ENCODE data around the gene PIP4K2B. TPM values are rescaled to one million over a fixed set of nuclear protein-coding genes. Genes with fewer than 3 reads are reported as not detected.

PIP4K2B gene
- total and polyA plus RNA-seq, 2 of the 8 experiments (the other 6 are each of a cell fraction or from before 2014, with no cell fraction given), result 21.5 to 57.8 TPM

DNA sequence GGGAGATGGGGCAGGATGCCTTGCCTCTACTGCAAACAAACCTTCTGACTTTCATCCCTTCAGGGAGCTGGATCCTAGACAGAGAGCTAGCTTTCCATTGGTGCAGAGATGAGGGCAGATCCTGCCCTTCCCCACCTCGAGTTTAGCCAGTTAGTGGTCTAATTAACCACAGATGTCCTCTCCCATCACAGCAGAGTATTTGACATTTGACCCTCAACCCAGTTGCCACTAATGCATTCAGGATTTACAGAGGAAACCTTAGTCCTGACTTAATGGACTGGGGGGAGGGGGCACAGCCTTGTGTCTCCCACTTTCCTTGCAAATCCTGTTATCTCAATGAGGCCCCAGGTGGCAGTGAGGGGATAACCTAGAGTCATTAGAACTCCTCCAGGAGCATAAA, 10.2 kb downstream of the PIP4K2B start:
- FAIRE-seq (no peak), DNase-seq (ENCODE audit: low read depth in 1 of 2, low spot score in 2 of 2) (no peak)
- Histone ChIP-seq H3K4ac (replicated peaks; ENCODE audit: insufficient read length, low read depth, low read length) (no peak overlapping the region), H2BK20ac (ENCODE audit: low read length) (no peak overlapping the region), H2AFZ (ENCODE audit: low read length) (no peak overlapping the region), H3K14ac (ENCODE audit: insufficient read length) (no peak overlapping the region), H3K56ac (replicated peaks; ENCODE audit: insufficient read length, low read depth, low read length) (no peak overlapping the region), H4K91ac (replicated peaks; ENCODE audit: insufficient read length, low read length) (no peak overlapping the region), H3K9me3 (ENCODE audit: insufficient read depth in 2 of 2, low read depth in 1 of 2, low read length in 1 of 2) (no peaks in the 10 kb centered on the region), H3K23ac (ENCODE audit: insufficient read length) (no peak overlapping the region), H3K27ac (ENCODE audit: low read depth, low read length) (no peak overlapping the region), H3K36me3 (ENCODE audit: control insufficient read depth in 2 of 4, insufficient read depth in 4 of 4, low read length in 3 of 4) (peaks cover 6 to 27% (median 20%) of the 10 kb centered on the region in 4 experiments; a peak in 7 of 8 replicates), H3K79me2 (ENCODE audit: control insufficient read depth in 1 of 2, insufficient read depth in 2 of 2, low read length in 2 of 2) (peaks cover 0 to 20% of the 10 kb centered on the region in 2 experiments; a peak in 2 of 4 replicates), H3K4me3 (ENCODE audit: extremely low read depth in 1 of 4, insufficient read depth in 2 of 4, low read depth in 3 of 4, low read length in 4 of 4) (peak overlapping the region in 2 of 4 experiments; percentile 3; a peak in 3 of 8 replicates), H2BK12ac (ENCODE audit: low read depth, low read length) (0 out of 2 replicates have a peak overlapping the region, but pooled peaks have one; percentile 23), H3K23me2 (ENCODE audit: low read depth, low read length) (no peaks in the 10 kb centered on the region), H2AK5ac (ENCODE audit: low read depth, low read length) (no peak overlapping the region), H3K79me1 (ENCODE audit: low read depth, low read length) (peaks cover 4% of the 10 kb centered on the region; the same call in 1 of the 2 replicates), H2BK120ac (replicated peaks; ENCODE audit: low read depth, low read length) (no peak overlapping the region), H3K18ac (ENCODE audit: extremely low read depth, low read length) (no peak overlapping the region), H3K9ac (replicated peaks in 1 of 4; ENCODE audit: extremely low read depth in 1 of 4, low read depth in 3 of 4, low read length in 3 of 4) (no peak overlapping the region), H3K27me3 (replicated peaks in 1 of 4; ENCODE audit: control insufficient read depth in 3 of 4, extremely low read depth in 1 of 4, insufficient read depth in 3 of 4, low read length in 3 of 4) (no peaks in the 10 kb centered on the region), H4K8ac (ENCODE audit: extremely low read depth, insufficient read depth, low read length) (no peak overlapping the region), H3K4me1 (replicated peaks in 1 of 4; ENCODE audit: control insufficient read depth in 3 of 4, insufficient read depth in 4 of 4, low read length in 3 of 4) (peaks cover 0 to 5% (median under 1%) of the 10 kb centered on the region in 4 experiments; a peak in 3 of 7 replicates), H2BK15ac (ENCODE audit: low read length) (no peak overlapping the region), H3K4me2 (ENCODE audit: insufficient read depth in 1 of 2, low read depth in 2 of 2, low read length in 2 of 2) (peak overlapping the region in 1 of 2 experiments; percentile 30; a peak in 2 of 4 replicates), H4K20me1 (replicated peaks in 1 of 2; ENCODE audit: control insufficient read depth in 1 of 2, insufficient read depth in 2 of 2, low read length in 2 of 2) (peaks cover 0 to 12% of the 10 kb centered on the region in 2 experiments), H2BK5ac (ENCODE audit: low read depth, low read length) (no peak overlapping the region), H4K5ac (ENCODE audit: insufficient read length, low read depth, low read length) (no peak overlapping the region)
- POLR2A ChIA-PET (ENCODE audit: partially characterized antibody), result interaction anchor here (1.0 to 1.9 kb wide), 6 partner anchors 8 to 48 kb away, joined by 3 to 6 read pairs (median 4); partner anchors contain the start of gene PIP4K2B
- CTCF ChIA-PET (ENCODE audit: partially characterized antibody), result interaction anchor here (0.7 to 2.7 kb wide), 6 partner anchors 8 to 133 kb away, joined by 3 to 8 read pairs (median 4); no protein-coding TSS in a partner anchor
- WGBS, 2 experiments (ENCODE audit: extremely low coverage in 1 of 2, insufficient coverage in 1 of 2, insufficient read length in 1 of 2, insufficient replicate concordance in 2 of 2, low coverage in 1 of 2, low lambda C conversion rate in 2 of 2, missing lambda C conversion rate in 1 of 2), result 60% methylated on average over 1 of the region's 1 CpG; no CpG with 5 or more reads in 1 of the 2 experiments
- TF ChIP-seq POLR2A (IDR thresholded peaks at IDR 0.05; ENCODE audit: control extremely low read depth in 1 of 2, low read depth in 2 of 2, low read length in 2 of 2) (no peak), TCF12 (IDR thresholded peaks at IDR 0.05; ENCODE audit: low read depth, low read length) (no peak)
- TF ChIP-seq, protein P1, sequence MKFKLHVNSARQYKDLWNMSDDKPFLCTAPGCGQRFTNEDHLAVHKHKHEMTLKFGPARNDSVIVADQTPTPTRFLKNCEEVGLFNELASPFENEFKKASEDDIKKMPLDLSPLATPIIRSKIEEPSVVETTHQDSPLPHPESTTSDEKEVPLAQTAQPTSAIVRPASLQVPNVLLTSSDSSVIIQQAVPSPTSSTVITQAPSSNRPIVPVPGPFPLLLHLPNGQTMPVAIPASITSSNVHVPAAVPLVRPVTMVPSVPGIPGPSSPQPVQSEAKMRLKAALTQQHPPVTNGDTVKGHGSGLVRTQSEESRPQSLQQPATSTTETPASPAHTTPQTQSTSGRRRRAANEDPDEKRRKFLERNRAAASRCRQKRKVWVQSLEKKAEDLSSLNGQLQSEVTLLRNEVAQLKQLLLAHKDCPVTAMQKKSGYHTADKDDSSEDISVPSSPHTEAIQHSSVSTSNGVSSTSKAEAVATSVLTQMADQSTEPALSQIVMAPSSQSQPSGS (IDR thresholded peaks at IDR 0.05; ENCODE audit: low read length), result no peak

Measured in H1 (cell line).